GM18505 (cell line): ENCODE measurements around the gene VCP.

ENCODE experiments used
- ATAC-seq: cut with Tn5 transposase; IDR thresholded peaks from one replicate; pipeline ENCODE4 v1.9.1; 2021; ENCODE audit not compliant: unreplicated experiment
- POLR2A ChIP-seq: IDR thresholded peaks from 4 replicates; pipeline ENCODE4 v1.6.1; 2011; ENCODE audit warnings: borderline replicate concordance; ENCODE audit not compliant: insufficient read depth, insufficient read length; ENCODE audit errors: extremely low read depth

Gene VCP

GRCh38 chr9:35072461-35073278, at the start of gene VCP:
TSS of gene VCP (minus strand) at chr9:35072625. CDS start at chr9:35072353, 272 bp downstream.
- ATAC-seq, result peak; percentile 76

DNA sequence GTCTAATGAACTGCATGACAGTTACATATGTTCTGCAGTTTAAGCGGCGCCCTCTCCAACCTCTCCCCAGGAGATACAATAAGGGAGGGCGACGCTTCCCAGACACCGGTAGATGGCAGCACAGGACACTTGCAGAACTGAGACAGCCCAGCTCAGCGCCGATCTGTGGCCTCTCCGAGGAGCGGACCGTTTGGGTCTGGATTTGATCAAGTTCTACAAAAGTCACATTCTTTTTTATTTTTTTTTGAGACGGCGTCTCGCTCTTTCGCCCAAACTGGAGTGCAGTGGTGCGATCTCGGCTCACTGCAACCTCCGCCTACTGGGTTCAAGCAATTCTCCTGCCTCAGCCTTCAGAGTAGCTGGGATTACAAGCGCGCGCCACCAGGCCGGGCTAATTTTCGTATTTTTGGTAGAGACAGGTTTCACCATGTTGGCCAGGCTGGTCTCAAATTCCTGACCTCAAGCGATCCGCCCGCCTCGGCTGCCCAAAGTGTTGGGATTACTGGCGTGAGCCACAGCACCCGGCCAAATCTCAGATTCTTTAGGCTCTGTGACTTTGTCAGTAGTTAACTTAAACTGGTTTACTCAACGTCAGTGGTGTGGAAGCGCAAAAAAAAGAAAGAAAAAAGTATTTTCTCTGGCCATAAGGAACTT, 44.6 kb upstream of the VCP start:
- peak; percentile 37 for ATAC-seq
- no peak for TF ChIP-seq POLR2A

More at GRCh38 chr9:35072461-35073278, at the start of gene VCP:
- TF ChIP-seq POLR2A, result peak; percentile 96

DNA sequence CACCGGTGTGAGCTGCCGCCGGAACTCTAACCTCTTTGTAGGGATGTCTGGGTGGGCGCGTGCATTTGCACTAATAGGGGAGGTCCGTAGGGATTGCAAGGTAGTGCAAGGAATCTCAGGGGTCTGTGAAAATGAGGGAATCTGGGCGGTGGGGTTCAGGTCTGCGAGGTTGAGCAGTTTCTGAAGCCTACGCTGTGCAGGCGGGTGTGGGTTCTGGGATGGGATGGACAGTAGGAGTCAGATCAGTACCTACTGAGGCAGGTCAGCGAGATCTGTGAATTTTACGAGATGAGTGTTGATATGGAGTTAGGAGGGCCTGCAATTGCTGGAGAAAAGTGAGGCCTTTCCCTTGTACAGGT, 44.1 kb upstream of the VCP start:
- TF ChIP-seq POLR2A, result no peak
- no peak for ATAC-seq

DNA sequence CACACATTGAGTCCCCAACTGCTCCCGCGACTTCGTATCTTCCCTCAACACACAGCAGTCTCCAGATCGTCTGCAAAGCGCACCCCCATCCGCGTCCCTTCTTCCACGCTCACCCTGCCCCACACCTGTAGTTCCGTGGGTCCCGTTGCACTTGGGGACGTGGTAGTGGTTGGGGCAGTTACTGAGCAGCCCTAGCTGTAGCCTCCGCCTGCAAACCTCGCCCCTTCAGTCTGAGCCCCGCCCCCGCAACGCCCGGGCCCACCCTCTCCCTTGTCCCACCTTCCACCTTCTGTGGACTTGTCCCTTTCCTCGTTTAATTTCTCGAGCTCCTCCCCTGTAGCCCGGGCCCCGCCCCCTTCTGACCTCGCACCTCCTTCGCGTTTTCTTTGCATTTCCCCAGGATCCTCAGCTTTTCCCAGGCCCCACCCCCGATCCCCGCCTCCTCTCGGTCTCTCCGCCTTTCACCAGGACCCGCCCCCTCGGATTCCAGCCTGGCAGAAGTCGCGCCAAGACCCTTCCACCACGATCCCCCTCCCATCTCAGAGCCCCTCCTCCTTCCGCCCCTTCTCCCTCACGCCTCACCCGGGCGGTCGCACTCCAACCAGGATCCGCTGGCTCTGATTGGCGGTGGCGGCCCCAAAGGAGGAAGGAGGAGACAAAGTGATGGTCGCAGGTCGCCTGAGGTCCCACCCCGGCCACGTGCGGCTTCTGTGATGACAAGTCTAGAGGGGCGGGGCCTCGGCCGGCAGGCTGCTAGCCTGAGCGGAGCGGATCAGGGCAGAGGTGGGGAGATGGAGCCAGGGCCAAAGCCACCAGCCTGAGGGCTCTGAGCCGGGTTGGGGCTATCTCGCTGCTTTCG, 43.5 kb upstream of the VCP start, which contains the start of gene ATOSB:
TSS of gene ATOSB (minus strand) at position 183 of the 859 bp plus-strand sequence. CDS start 7,588 bp downstream, outside the sequence.
- TF ChIP-seq POLR2A, result peak; percentile 56
- ATAC-seq, result peak; percentile 52

DNA sequence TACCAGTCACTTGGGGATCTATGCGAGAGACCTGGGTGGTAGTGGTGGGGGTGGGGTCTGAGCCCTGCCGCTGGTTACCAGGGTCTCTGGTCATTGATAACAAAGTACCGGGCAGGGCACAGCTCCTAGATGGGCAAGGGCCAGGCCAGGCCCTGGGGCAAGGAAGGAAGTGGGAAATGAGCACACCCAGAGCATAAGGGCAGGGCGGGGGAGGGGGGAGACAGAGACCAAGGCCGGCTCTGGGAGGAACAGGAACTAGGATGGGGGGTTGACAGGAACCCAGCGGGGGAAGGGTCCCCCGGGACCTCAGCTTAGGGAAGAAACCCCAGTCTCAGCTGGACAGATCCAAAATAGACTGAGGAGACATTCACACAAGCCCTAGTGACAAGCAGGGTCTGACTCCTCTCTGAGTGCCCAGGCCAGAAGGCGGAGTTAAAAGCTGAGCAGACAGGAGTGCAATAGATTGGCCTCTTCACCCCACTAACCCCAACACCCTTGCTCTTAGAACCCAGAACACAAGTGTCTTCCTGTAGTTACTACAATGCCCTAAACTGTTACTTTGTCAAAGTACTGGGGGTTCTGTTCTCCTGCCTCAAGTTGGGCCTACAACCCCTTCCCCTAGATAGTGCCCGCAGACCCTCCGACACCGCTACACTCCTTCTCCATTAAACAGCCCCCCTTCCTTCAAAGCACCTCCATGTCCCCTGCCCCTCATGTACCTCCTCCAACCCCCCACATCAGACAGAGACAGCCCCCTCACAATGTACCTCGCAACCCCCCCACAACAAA, 42.6 kb upstream of the VCP start:
- TF ChIP-seq POLR2A, result no peak
- no peak for ATAC-seq

GRCh38 chr9:35114113-35114839, 41.9 kb upstream of the VCP start:
- no peak for ATAC-seq
- no peak for TF ChIP-seq POLR2A

- TF ChIP-seq POLR2A, result no peak
- no peak for ATAC-seq
Measured at GRCh38 chr9:35112257-35113020, 40.0 kb upstream of the VCP start.

DNA sequence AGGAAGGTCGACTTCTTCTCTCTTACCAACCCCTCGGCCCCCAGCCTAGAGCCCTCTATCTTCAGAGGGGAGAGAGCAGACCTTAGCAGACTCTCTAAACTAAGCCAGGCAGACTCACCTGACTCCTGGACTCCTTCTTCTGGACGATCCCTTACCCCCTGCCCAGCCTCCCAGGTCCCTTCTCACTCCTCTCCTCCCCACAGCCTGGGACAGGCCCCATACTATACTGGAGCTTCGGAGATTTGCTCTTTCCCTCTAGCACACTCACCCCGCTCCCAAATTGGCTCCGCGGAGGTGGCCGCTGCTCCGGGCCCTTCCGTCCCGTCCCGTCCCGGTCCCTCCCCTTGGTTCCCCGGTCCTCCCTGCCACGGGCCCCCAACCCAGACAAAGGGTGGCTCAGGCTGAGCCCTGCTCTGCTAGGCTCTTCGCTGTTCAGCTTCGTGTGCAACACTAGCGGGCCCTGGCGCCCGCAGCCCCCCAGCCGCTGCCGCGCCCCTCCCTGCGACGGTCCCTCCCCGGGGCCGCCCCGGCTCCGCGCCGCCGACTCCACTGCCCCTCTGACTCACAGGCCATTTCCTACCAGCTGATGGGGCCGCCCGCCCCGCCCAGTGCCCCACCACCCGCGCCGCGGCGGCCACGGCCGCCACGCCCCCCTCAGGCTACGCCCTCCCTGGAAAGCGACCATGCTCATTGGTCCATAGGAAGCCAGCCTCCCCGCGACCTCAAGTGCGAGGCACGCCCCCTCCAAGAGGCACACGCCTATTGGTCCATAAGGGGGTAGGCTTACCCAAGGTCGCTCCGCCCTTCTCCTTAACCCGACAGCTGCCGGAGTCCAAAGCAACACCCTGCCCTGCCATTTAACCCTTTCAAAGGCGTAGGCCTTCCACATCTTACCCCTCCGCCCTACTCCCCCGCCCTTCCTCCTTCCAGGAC, 38.8 kb upstream of the VCP start:
- peak; percentile 67 for ATAC-seq
- TF ChIP-seq POLR2A, result peak; percentile 55

- no peak for ATAC-seq
- no peak for TF ChIP-seq POLR2A
Measured at GRCh38 chr9:35110327-35110761, 37.9 kb upstream of the VCP start.

- ATAC-seq, result no peak
- TF ChIP-seq POLR2A, result no peak
Measured at GRCh38 chr9:35108946-35109575, 36.6 kb upstream of the VCP start.
